Measurements from ENCODE around the gene MYO5C.

The MYO5C gene

GRCh38 chr15:52295421-52296001, at the start of gene MYO5C:
Gene MYO5C, minus strand, starts transcription at chr15:52295804. Its CDS starts 168 bp downstream, at chr15:52295636.
- in situ Hi-C loops (cut with MboI; ENCODE audit: low sequenced_read_pairs), result no loop called here

GRCh38 chr15:52344592-52344991, 49.0 kb upstream of the MYO5C start:
- in situ Hi-C loops (cut with MboI; ENCODE audit: low sequenced_read_pairs), result loop anchor here (25.0 kb wide), 1 partner anchor 393 kb away; no protein-coding TSS in a partner anchor

GRCh38 chr15:52343831-52344230, 48.2 kb upstream of the MYO5C start:
- in situ Hi-C loops (cut with MboI; ENCODE audit: low sequenced_read_pairs), result loop anchor here (25.0 kb wide), 1 partner anchor 393 kb away; no protein-coding TSS in a partner anchor

GRCh38 chr15:52340093-52340492, 44.5 kb upstream of the MYO5C start:
- in situ Hi-C loops (cut with MboI; ENCODE audit: low sequenced_read_pairs), result loop anchor here (25.0 kb wide), 1 partner anchor 397 kb away; no protein-coding TSS in a partner anchor

- in situ Hi-C loops (cut with MboI; ENCODE audit: low sequenced_read_pairs), result loop anchor here (25.0 kb wide), 1 partner anchor 398 kb away; no protein-coding TSS in a partner anchor
Observed at GRCh38 chr15:52338891-52339290, 43.3 kb upstream of the MYO5C start.

GRCh38 chr15:52338058-52338457, 42.5 kb upstream of the MYO5C start:
- in situ Hi-C loops (cut with MboI; ENCODE audit: low sequenced_read_pairs), result loop anchor here (25.0 kb wide), 1 partner anchor 399 kb away; no protein-coding TSS in a partner anchor

GRCh38 chr15:52337198-52337853, 41.7 kb upstream of the MYO5C start:
- in situ Hi-C loops (cut with MboI; ENCODE audit: low sequenced_read_pairs), result loop anchor here (25.0 kb wide), 1 partner anchor 400 kb away; no protein-coding TSS in a partner anchor

GRCh38 chr15:52336529-52336928, 40.9 kb upstream of the MYO5C start:
- in situ Hi-C loops (cut with MboI; ENCODE audit: low sequenced_read_pairs), result loop anchor here (25.0 kb wide), 1 partner anchor 401 kb away; no protein-coding TSS in a partner anchor

- in situ Hi-C loops (cut with MboI; ENCODE audit: low sequenced_read_pairs), result loop anchor here (25.0 kb wide), 1 partner anchor 403 kb away; no protein-coding TSS in a partner anchor
Observed at GRCh38 chr15:52334491-52335160, 39.0 kb upstream of the MYO5C start.

- in situ Hi-C loops (cut with MboI; ENCODE audit: low sequenced_read_pairs), result loop anchor here (25.0 kb wide), 1 partner anchor 406 kb away; no protein-coding TSS in a partner anchor
Observed at GRCh38 chr15:52331490-52332240, 36.1 kb upstream of the MYO5C start.

- in situ Hi-C loops (cut with MboI; ENCODE audit: low sequenced_read_pairs), result loop anchor here (25.0 kb wide), 1 partner anchor 407 kb away; no protein-coding TSS in a partner anchor
Observed at GRCh38 chr15:52329987-52330386, 34.4 kb upstream of the MYO5C start.

GRCh38 chr15:52329150-52329549, 33.5 kb upstream of the MYO5C start:
- in situ Hi-C loops (cut with MboI; ENCODE audit: low sequenced_read_pairs), result loop anchor here (25.0 kb wide), 1 partner anchor 408 kb away; no protein-coding TSS in a partner anchor

GRCh38 chr15:52328680-52329079, 33.1 kb upstream of the MYO5C start:
- in situ Hi-C loops (cut with MboI; ENCODE audit: low sequenced_read_pairs), result loop anchor here (25.0 kb wide), 1 partner anchor 409 kb away; no protein-coding TSS in a partner anchor

GRCh38 chr15:52326756-52327155, 31.2 kb upstream of the MYO5C start:
- in situ Hi-C loops (cut with MboI; ENCODE audit: low sequenced_read_pairs), result loop anchor here (25.0 kb wide), 1 partner anchor 411 kb away; no protein-coding TSS in a partner anchor

- in situ Hi-C loops (cut with MboI; ENCODE audit: low sequenced_read_pairs), result no loop called here
Observed at GRCh38 chr15:52324109-52324508, 28.5 kb upstream of the MYO5C start.

GRCh38 chr15:52318729-52319500, 23.3 kb upstream of the MYO5C start:
- in situ Hi-C loops (cut with MboI; ENCODE audit: low sequenced_read_pairs), result no loop called here

- in situ Hi-C loops (cut with MboI; ENCODE audit: low sequenced_read_pairs), result no loop called here
Observed at GRCh38 chr15:52317688-52318087, 22.1 kb upstream of the MYO5C start.

- in situ Hi-C loops (cut with MboI; ENCODE audit: low sequenced_read_pairs), result no loop called here
Observed at GRCh38 chr15:52317022-52317421, 21.4 kb upstream of the MYO5C start.

- in situ Hi-C loops (cut with MboI; ENCODE audit: low sequenced_read_pairs), result no loop called here
Observed at GRCh38 chr15:52309154-52309548, 13.5 kb upstream of the MYO5C start.

Data from HL-60/S4 treated with phorbol 12-myristate 13-acetate at 8.2 ng/mL for 4 days and 3 days (cell line).